Kasumi-1 (cell line): Measurements from ENCODE around the gene GPHN.
"Not testable (repeated sequence)": the region's sequence is repeated elsewhere in the genome, so short reads cannot be mapped to it uniquely, and the experiment has no call there.

Source experiments
- DNase-seq, 2 experiments: peaks; one replicate each; lab custom pipeline; 2025; lab: John Stamatoyannopoulos, UW

Gene GPHN

DNA sequence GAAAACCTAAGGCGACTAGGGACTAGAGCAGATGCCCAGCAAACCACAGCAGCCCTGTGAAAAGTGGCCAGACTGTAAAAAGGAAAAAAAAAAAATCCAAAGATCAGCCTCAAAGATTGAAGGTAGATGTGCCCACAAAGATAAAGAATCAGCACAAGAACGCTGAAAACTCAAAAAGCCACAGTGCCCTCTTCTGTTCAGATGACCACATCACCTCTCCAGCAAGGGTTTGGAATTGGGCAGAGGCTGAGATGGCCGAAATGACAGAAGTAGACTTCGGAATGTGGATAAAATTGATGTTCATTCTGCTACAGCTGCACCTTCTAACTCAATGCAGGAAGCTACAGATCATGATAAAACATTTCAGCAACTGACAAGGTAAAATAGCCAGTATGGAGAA, 154.4 kb downstream of the GPHN start:
- no peak for DNase-seq

DNA sequence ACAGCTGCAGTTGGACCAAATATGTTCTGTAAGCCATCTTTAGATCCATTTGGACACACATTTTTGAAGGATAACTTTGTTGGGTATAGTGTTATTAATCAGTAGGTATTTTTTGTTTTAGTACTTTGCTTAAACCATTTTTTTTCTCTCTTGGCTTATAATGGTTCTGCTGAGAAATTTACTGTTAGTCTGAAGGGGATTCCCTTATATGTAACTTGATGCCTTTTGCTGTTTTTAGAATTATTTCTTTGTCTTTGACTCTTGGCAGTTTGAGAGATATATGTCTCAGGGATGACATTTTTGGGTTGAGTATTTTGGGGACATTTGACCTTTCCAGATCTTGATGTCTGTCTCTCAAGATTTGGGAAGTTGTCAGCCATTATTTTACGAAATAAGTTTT, 169.8 kb downstream of the GPHN start:
- DNase-seq = no peak

DNA sequence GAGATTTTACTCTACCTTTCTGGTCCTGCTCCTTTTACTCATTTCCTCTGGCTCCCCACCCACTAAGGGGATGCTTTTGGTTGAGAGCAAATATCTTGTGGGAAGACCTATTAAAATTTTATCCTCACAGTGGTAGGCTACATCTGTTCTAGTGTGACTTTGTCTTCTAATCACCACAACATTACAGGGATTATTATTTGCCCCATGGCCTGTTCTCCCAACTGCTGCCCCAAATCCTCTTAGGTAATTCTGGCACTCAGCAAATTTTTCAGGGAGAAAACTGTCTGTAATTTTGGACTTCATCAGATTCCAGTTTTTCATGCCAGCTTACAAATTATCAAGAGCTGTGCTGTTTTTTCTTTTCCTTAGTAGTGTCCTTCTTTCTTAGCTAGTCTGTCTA, 172.3 kb downstream of the GPHN start:
- DNase-seq = no peak

DNA sequence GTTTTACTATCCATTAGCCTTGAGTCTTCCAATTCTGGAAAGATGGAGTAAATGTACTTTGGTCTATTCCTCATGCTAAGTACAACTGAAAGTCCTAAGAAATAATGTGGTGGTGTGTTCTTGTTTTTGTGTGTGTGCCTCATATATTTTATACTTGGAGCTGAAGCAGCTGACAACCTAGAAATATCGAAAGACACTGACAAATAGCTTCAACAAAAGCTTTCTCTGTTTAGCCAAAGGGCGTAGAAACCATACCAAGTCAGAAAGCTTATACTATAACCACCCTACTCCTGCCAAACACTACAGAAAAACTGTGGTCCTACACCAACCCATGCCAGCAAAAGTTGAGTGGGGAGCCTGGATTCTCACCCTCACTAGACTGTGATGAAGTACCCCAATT, 188.4 kb downstream of the GPHN start:
- no peak for DNase-seq

DNA sequence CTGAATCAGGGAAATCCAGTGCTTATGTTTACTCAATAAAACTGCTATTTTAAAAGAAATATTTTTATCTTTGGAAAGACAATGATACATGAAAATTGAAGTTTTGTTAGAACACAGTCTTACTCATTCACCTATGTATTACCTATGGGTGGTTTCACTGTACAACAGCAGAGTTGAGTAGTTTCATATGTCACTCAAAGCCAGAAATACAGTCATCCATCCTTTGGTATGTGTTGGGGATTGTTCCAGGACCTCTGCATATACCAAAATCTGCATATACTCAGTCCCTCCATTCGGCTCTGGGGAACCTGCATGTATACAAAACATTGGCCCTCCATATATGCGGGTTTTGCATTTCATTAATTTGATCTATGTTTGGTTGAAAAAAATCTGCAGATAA, 190.6 kb downstream of the GPHN start:
- DNase-seq = no peak

DNA sequence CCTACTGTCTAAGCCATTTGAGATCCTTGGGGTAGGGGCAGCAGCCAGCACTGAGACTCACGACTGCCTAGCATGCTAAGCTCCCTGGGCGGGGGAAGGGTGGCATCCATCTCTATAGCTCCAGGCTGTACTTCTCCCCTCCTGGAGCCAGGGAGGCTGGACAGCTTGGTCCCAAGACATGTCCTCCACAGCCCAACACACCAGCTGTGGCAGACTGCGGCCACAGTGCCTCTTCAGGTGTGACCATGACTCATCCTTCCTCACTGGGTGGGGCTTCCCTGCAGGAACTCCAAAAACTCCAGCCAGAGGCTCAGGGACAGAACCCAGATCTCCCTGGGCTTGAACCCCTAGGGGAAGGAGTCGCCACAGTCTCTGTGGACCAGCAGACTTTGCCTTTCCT, 193.9 kb downstream of the GPHN start:
- DNase-seq = no peak

DNA sequence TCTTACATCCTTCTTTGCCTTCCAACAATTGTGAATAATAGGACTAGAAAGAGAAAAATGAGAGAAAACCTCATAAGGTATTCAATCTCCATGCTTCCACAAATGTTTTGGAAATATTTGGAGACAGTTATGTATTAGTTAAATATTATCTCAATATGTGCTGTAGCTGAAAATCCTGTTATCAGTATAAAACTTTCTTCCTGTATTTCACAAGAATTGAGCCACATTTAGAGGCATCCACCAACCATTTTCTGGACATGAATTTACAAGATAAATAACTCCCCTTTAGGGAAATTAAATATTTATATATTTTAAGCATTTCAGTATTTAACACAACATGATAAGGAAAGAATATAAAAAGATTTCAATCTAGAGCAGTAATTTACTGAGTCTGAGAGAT, 200.3 kb downstream of the GPHN start:
- no peak for DNase-seq

DNA sequence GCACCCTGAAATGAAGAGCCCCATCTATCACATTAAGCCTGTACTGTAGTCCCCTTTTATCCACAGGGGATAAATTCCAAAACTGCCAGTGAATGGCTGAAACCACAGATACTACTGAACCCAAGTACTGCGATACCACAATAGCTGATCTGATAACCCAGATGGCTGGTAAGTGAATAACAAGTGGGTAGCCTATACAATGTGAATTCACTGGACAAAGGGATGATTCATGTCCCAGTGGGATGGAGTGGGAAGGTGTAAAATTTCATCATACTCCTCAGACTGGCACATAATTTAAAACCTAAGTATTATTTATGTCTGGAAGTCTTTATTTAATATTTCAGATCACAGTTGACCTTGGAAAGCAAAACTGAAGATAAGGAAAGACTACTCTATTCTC, 201.3 kb downstream of the GPHN start:
- no peak for DNase-seq

DNA sequence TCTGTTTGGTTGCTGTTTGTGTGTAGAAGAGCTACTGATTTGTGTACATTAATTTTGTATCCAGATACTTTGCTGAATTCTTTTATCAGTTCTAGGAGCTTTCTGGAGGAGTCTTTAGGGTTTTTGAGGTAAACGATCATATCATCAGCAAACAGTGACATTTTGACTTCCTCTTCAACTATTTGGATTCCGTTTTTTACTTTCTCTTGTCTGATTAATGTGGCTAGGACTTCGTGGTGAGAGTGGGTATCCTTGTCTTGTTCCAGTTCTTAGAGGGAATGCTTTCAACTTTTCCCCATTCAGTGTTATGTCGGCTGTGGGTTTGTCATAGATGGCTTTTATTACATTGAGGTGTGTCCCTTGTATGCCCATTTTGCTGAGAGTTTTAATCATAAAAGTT, 206.3 kb downstream of the GPHN start:
- DNase-seq = peak; percentile 13 to 22

DNA sequence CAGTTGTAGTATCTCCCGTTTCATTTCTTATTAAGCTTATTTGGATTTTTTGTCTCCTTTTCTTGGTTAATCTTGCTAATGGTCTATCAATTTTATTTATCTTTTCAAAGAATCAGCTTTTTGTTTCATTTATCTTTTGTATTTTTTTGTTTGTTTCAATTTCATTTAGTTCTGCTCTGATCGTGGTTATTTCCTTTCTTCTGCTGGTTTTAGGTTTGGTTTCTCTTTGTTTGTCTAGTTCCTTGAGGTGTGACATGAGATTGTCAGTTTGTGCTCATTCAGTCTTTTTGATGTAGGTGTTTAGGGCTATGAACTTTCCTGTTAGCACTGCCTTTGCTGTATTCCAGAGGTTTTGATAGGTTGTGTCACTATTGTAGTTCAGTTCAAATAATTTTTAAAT, 207.4 kb downstream of the GPHN start:
- DNase-seq = not testable (repeated sequence)

DNA sequence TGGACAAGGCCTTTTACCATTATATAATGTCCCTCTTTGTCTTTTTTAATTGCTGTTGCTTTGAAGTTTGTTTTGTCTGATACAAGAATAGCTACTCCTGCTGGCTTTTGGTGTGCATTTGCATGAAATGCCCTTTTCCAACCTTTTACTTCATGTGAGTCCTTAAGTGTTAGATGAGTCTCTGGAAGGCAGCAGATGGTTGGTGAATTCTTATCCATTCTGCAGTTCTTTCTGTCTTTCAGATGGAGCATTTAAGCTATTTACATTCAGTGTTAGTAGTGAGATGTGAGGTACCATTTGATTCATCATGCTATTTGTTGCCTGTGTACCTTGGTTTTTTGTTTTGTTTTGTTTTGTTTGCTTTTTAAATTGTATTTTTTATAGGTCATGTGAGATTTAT, 208.3 kb downstream of the GPHN start:
- DNase-seq = no peak

DNA sequence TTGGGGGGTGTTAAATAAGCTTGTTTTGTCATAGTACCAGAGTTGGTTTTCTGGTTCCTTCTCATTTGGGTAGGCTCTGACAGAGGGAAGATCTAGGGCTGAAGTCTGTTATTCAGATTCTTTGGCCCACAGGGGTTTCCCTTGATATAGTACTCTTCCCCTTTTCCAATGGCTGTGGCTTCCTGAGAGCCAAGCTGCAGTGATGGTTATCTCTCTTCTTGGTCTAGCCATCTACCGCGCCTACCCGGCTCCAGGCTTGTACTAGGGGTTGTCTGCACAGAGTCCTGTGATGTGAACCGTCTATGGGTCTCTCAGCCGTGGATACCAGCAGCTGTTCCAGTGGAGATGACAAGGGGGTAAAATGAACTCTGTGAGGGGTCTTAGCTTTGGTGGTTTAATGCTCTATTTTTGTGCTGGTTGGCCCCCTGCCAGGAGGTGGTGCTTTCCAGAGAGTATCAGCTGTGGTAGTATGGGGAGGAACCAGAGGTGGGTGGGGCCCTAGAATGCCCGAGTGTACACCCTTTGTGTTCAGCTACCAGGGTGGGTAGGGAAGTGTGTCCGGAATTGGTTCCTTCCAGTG, 209.7 kb downstream of the GPHN start:
- peak; percentile 81 to 85 for DNase-seq

DNA sequence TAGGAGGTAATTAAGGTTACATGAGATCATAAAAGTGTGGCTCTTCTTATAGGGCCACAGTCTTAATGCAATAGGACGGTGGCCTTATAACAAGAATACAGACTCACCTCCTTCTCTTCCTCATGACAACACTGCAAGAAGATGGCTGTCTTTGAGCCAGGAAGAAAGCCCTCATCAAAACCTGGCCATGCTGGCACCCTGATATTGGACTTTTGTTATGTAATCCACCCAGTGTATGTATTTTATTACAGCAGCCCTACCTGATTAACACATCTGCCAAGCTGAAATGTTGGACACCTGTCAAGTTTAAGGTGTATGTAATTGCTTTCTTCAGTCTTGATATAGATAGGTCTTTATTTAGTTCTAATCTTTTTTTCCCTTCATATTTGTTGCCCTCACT, 217.0 kb downstream of the GPHN start:
- DNase-seq = no peak

DNA sequence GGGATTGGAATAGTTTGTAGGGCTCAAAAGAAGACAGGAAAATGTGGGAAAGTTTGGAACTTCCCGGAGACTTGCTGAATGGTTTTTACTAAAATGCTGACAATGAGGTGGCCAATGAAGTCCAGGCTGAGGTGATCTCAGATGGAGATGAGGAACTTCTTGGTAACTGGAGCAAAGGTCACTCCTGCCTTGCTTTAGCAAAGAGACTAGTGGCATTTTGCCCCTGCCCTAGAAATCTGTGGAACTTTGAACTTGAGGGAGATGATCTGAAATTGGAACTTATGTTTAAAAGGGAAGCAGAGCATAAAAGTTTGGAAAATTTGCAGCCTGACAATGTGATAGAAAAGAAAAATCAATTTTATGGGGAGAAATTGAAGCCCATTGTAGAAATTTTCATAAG, 223.4 kb downstream of the GPHN start:
- DNase-seq = not testable (repeated sequence)

DNA sequence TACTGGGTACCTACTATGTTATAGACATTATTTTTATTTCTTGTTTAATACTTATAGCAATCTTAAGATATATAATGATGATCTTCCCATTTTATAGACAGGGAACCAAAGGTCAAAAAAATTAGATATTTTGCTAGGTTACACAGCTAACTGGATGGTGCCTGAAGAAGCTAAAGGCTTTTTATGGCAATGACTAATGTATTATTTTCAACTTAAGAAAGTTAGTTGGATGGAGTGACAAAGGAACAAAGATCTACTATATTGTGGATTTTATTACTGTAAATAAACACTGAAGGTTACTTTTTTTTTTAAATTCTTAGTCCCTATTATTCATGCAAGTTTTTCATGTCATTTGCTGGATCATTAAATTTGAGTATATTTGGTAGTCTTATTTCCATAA, 227.9 kb downstream of the GPHN start:
- no peak for DNase-seq

DNA sequence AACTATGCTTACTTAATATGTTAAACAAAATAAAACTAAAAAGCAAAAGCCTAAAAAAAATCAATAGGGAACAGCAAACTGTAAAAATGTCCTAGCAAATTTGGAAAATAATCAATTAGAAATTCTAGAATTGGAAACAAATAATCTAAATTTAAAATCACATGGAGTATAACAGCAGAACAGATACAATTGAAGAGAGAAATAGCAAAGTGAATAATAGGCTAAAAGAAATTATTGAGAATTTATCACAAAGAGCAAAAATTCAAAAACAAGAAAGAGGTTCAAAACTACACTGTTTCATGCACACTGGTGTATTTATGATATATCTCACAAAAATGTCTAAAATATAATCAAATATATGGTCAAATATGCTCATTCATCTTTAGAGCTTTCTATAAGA, 231.9 kb downstream of the GPHN start:
- no peak for DNase-seq

DNA sequence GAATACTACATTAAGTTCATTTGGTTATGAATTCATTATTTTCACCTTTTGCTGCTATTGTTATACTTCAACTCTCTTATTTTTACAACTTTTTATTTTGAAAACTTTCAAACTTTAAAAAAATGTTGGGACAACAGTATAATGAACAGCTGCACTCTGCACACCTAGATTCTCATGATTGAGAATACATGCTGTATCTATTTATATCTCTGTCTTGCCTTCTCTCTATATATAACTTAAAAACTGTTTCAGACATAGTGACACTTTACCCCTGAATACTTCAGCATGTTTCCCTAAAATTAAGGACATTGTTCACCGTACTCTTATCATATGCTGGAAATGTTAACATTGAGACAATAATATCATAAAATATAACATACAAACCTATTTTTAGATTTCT, 237.1 kb downstream of the GPHN start:
- DNase-seq = no peak

DNA sequence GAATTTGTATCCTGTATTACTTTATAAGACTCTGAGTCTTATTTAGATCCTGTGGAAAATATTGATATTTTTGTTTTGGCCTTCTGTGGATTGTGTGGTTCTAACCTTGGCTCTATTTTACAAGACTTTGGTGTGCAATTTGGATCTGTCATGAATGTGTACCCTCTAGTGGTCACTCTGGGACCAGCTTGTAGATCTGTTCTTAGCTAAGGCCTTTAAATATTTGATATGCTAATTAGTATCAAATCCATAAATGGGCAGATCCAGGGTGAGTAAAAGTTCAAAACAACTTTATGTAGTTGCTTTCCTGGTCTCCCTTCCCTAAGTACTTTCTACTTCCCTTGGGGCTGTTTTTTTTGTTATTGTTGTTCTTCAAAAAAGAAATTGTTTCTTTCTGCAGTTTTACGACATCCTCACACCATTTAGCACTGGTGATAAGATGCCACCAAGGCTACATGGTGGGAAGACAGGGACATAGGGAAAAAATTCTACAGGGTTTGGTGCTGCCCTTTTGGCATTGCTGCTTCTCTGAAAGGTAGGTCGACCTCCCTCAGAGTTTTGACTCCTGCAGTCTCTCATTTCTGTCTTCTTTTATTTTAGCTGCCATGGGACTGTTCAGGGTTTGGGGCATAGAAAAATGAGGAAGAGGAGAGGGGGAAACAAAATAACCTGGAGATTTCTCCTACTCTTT, 238.5 kb downstream of the GPHN start:
- peak; percentile 54 to 66 for DNase-seq

DNA sequence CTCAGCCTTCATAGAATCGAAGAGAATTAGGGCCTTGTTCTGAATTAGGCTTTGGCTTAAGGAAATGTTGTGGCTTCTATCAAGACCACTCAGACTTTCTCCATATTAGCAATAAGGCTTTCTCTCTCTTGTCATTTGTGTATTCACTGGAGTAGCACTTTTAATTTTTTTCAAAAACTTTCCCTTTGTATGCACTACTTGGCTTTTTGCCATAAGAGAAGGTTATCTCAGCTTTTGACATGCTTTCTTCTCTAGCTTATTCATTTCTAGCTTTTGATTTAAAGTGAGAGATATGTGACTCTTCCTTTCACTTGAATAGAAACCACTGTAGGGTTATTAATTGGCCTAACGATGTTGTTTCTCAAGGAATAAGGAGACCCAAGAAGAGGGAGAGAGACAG, 244.2 kb downstream of the GPHN start:
- DNase-seq = no peak

DNA sequence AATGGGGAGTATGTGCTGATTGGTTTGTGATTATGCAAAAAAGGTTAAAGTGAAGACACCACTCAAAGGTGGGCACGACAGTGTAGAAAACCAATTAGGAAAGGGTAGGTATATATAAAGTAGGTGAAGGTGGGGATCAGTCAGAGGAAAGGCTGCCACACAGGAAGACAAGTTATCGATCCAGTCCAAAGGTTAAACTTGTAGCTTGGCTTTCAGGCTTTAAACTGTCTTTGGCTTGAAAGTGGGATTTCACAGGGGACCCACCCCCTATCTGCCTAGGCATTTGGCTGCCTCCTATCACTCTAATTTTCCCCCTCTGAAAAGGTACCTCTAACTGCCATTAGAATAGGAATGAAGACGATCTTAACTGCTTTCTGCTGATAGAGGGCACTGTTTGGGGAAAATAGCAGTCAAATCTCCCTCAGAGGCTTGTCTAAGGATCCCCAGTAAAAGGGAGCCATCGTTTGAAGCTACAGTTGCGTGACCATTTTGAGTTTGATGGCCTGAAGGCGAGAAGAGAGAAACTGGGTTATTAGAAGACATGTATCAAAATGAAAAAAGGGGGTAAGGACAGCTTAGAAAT, 250.2 kb downstream of the GPHN start:
- peak; percentile 1 to 19 for DNase-seq

DNA sequence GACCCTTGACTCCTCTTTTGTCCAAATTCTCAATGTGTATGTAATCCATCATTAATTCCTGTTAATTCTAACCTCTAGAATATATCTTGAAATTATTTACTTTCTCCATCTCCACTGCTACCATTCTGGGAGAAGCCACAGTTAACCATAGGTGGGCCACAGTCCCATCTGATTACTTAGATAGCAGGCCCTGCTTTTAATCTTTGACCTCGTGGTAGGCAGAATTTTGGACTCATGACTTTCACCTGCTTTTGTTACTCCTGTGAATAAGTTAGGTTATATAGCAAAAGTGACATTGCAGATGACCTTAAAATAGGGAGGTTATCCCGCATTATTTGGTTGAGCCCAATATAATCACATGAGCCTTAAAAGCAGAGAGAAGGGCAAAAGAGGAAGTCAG, 264.2 kb downstream of the GPHN start:
- no peak for DNase-seq

DNA sequence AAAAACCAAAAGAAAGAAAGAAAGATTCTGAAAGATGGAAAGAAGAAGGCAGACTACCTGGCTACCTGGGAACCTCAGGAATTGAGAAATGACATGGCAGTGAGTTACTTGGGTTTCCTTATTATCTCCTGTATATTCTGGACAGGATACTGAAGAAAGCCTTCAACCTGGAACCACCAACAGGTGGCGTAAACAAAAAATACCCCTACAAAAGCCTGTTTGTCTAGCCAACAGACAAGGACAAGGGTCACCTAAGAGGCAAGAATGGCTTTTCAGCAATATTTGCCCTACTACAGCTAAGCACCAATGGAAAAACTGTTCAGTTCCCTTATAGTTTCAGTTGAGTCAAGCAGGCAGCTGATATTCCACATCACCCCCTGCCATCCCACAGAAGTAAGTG, 274.9 kb downstream of the GPHN start:
- no peak for DNase-seq

DNA sequence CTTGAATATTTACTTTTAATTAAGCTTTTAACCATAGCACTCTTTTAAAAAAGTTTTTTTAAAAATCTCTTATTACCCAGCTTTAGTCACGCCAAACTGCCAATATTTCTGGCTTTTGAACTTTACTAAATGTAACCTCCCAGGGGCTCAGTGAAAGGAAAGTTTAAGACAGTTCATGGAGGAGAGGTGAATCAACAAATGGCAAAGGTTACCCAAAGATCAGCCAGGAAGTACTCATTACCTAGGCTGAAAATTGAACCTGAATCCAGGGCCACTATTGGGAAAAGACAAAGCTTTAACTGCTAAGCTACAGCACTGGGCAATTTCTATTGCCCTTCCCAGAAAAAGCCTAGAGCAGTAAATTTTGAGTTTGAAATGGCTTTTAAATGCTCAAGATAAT, 282.2 kb downstream of the GPHN start:
- DNase-seq = no peak

DNA sequence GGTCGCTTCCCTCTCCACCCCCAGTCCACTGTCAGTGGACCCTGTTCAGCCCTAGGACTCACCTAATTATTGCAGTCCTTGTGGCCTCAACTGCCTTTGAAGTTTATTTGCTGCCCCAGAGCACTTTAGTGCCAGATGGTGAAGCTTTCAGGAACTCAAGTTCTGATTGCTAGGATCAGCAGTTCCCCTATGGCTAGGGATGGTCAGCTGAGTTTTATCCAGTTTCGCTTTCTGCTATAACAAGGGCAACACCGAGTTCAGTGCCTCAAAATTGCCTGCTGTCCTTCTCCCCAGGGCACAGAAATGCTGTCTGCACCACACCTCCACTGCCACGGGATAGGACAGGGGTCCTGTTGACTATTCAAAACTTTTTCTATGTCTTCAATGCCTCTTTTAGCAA, 295.0 kb downstream of the GPHN start:
- no peak for DNase-seq
